ENCODE measurements around the gene EML6. TPM values are rescaled to one million over a fixed set of nuclear protein-coding genes. Genes with fewer than 3 reads are reported as not detected.

The EML6 gene
- total RNA-seq, 4 donors from 2014 or later, result 0.63 to 9.0 (median 1.2) TPM

- no peak for TF ChIP-seq CTCF (IDR thresholded peaks at IDR 0.05)
- no peak for DNase-seq (ENCODE audit: low spot score)
- ATAC-seq (ENCODE audit: low FRiP score), result no peak
Measured at GRCh38 chr2:54962935-54963440, 239.5 kb downstream of the EML6 start.

GRCh38 chr2:54963476-54963875 is 240.0 kb downstream of the EML6 start:
- ATAC-seq (ENCODE audit: low FRiP score) (no peak), DNase-seq (ENCODE audit: low spot score) (no peak)
- TF ChIP-seq CTCF (IDR thresholded peaks at IDR 0.05), result no peak

- no peak for ATAC-seq (ENCODE audit: low FRiP score)
- no peak for DNase-seq (ENCODE audit: low spot score)
- TF ChIP-seq CTCF (IDR thresholded peaks at IDR 0.05), result no peak
Measured at GRCh38 chr2:54964271-54964670, 240.8 kb downstream of the EML6 start.

- TF ChIP-seq CTCF (IDR thresholded peaks at IDR 0.05), result no peak
- DNase-seq (ENCODE audit: low spot score) (no peak), ATAC-seq (ENCODE audit: low FRiP score) (no peak)
Measured at GRCh38 chr2:54964816-54965215, 241.4 kb downstream of the EML6 start.

GRCh38 chr2:54965425-54965824 is 242.0 kb downstream of the EML6 start:
- DNase-seq (ENCODE audit: low spot score) (no peak), ATAC-seq (ENCODE audit: low FRiP score) (no peak)
- no peak for TF ChIP-seq CTCF (IDR thresholded peaks at IDR 0.05)

GRCh38 chr2:54966165-54966832 is 242.8 kb downstream of the EML6 start:
- no peak for TF ChIP-seq CTCF (IDR thresholded peaks at IDR 0.05)
- ATAC-seq (ENCODE audit: low FRiP score) (no peak), DNase-seq (ENCODE audit: low spot score) (no peak)

GRCh38 chr2:54966837-54967236 is 243.4 kb downstream of the EML6 start:
- TF ChIP-seq CTCF (IDR thresholded peaks at IDR 0.05), result no peak
- ATAC-seq (ENCODE audit: low FRiP score) (no peak), DNase-seq (ENCODE audit: low spot score) (no peak)
